MG63 (cell line): Measurements from ENCODE around the gene ITGB6. TPM values are rescaled to one million over a fixed set of nuclear protein-coding genes. Genes with fewer than 3 reads are reported as not detected.
"Not testable (repeated sequence)": the region's sequence is repeated elsewhere in the genome, so short reads cannot be mapped to it uniquely, and the experiment has no call there.

Source experiments
- DNase-seq: peaks from one replicate; pipeline ENCODE4 v3.0.0-alpha.2; 2020
- H3K27me3 ChIP-seq: fragments of 250-450 bp; sonication (Bioruptor Pico); 2 replicates; pipeline ENCODE4 v1.5.1; 2020; ENCODE audit warnings: mild to moderate bottlenecking, moderate library complexity
- H3K36me3 ChIP-seq: fragments of 250-450 bp; sonication (Bioruptor Pico); 2 replicates; pipeline ENCODE4 v1.5.1; 2020; ENCODE audit warnings: mild to moderate bottlenecking, moderate library complexity
- H3K4me3 ChIP-seq: fragments of 250-450 bp; sonication (Bioruptor Pico); 2 replicates; pipeline ENCODE4 v1.5.1; 2020; ENCODE audit warnings: mild to moderate bottlenecking, moderate library complexity
- H3K9me3 ChIP-seq: fragments of 250-450 bp; sonication (Bioruptor Pico); 2 replicates; pipeline ENCODE4 v1.5.1; 2020; ENCODE audit warnings: mild to moderate bottlenecking, moderate library complexity
- total RNA-seq: library from RNA; depleted of rRNA; stranded (reverse); fragments of >200 nt; shearing (Covaris generic); gene quantifications from 2 replicates; pipeline ENCODE4 v1.2.3, GENCODE V29; 2014; ENCODE audit warnings: low replicate concordance

Gene ITGB6
- total RNA-seq, 1 experiment from 2014 or later = not detected

- Histone ChIP-seq H3K36me3 (no peaks in the 10 kb centered on the region), H3K9me3 (no peaks in the 10 kb centered on the region), H3K4me3 (no peak overlapping the region), H3K27me3 (no peaks in the 10 kb centered on the region)
- DNase-seq = no peak
Observed at GRCh38 chr2:160137464-160137863, 62.6 kb downstream of the ITGB6 start.

- Histone ChIP-seq H3K4me3 (no peak overlapping the region), H3K27me3 (no peaks in the 10 kb centered on the region), H3K36me3 (no peaks in the 10 kb centered on the region), H3K9me3 (no peaks in the 10 kb centered on the region)
- no peak for DNase-seq
Observed at GRCh38 chr2:160132761-160133160, 67.3 kb downstream of the ITGB6 start.

GRCh38 chr2:160126756-160127155, 73.3 kb downstream of the ITGB6 start:
- no peaks in the 10 kb centered on the region for H3K36me3 ChIP-seq
- DNase-seq = no peak
- no peaks in the 10 kb centered on the region for H3K27me3 ChIP-seq
- no peaks in the 10 kb centered on the region for H3K9me3 ChIP-seq
- no peak overlapping the region for H3K4me3 ChIP-seq

GRCh38 chr2:160126315-160126714, 73.8 kb downstream of the ITGB6 start:
- Histone ChIP-seq H3K4me3 (no peak overlapping the region), H3K9me3 (no peaks in the 10 kb centered on the region), H3K36me3 (no peaks in the 10 kb centered on the region), H3K27me3 (no peaks in the 10 kb centered on the region)
- DNase-seq = no peak

- H3K9me3 ChIP-seq = no peaks in the 10 kb centered on the region
- DNase-seq = no peak
- H3K27me3 ChIP-seq = no peaks in the 10 kb centered on the region
- no peaks in the 10 kb centered on the region for H3K36me3 ChIP-seq
- no peak overlapping the region for H3K4me3 ChIP-seq
Observed at GRCh38 chr2:160125828-160126227, 74.2 kb downstream of the ITGB6 start.

- DNase-seq = no peak
- Histone ChIP-seq H3K36me3 (no peaks in the 10 kb centered on the region), H3K27me3 (no peaks in the 10 kb centered on the region), H3K4me3 (no peak overlapping the region), H3K9me3 (no peaks in the 10 kb centered on the region)
Observed at GRCh38 chr2:160125366-160125765, 74.7 kb downstream of the ITGB6 start.

GRCh38 chr2:160124571-160124970, 75.5 kb downstream of the ITGB6 start:
- no peaks in the 10 kb centered on the region for H3K27me3 ChIP-seq
- H3K9me3 ChIP-seq = no peaks in the 10 kb centered on the region
- no peaks in the 10 kb centered on the region for H3K36me3 ChIP-seq
- H3K4me3 ChIP-seq = no peak overlapping the region
- no peak for DNase-seq

GRCh38 chr2:160114721-160115120, 85.4 kb downstream of the ITGB6 start:
- not testable (repeated sequence) for DNase-seq, H3K36me3 ChIP-seq, H3K9me3 ChIP-seq, H3K4me3 ChIP-seq, H3K27me3 ChIP-seq

- H3K9me3 ChIP-seq = no peaks in the 10 kb centered on the region
- no peak for DNase-seq
- no peaks in the 10 kb centered on the region for H3K36me3 ChIP-seq
- no peak overlapping the region for H3K4me3 ChIP-seq
- H3K27me3 ChIP-seq = no peaks in the 10 kb centered on the region
Observed at GRCh38 chr2:160114020-160114419, 86.1 kb downstream of the ITGB6 start.

GRCh38 chr2:160111951-160112798, 87.9 kb downstream of the ITGB6 start:
- H3K27me3 ChIP-seq = no peaks in the 10 kb centered on the region
- H3K4me3 ChIP-seq = no peak overlapping the region
- no peaks in the 10 kb centered on the region for H3K9me3 ChIP-seq
- DNase-seq = no peak
- no peaks in the 10 kb centered on the region for H3K36me3 ChIP-seq

- Histone ChIP-seq H3K27me3 (no peaks in the 10 kb centered on the region), H3K9me3 (no peaks in the 10 kb centered on the region), H3K4me3 (no peak overlapping the region), H3K36me3 (no peaks in the 10 kb centered on the region)
- DNase-seq = no peak
Observed at GRCh38 chr2:160110674-160111239, 89.3 kb downstream of the ITGB6 start.

- H3K4me3 ChIP-seq = no peak overlapping the region
- H3K36me3 ChIP-seq = no peaks in the 10 kb centered on the region
- DNase-seq = peak; percentile 60
- no peaks in the 10 kb centered on the region for H3K27me3 ChIP-seq
- no peaks in the 10 kb centered on the region for H3K9me3 ChIP-seq
Observed at GRCh38 chr2:160109939-160110673, 90.0 kb downstream of the ITGB6 start.

- Histone ChIP-seq H3K4me3 (no peak overlapping the region), H3K27me3 (no peaks in the 10 kb centered on the region), H3K36me3 (no peaks in the 10 kb centered on the region), H3K9me3 (no peaks in the 10 kb centered on the region)
- no peak for DNase-seq
Observed at GRCh38 chr2:160109243-160109642, 90.8 kb downstream of the ITGB6 start.

GRCh38 chr2:160108646-160109045, 91.4 kb downstream of the ITGB6 start:
- Histone ChIP-seq H3K36me3 (no peaks in the 10 kb centered on the region), H3K27me3 (no peaks in the 10 kb centered on the region), H3K4me3 (no peak overlapping the region), H3K9me3 (no peaks in the 10 kb centered on the region)
- no peak for DNase-seq

- H3K4me3 ChIP-seq = no peak overlapping the region
Observed at GRCh38 chr2:160105366-160105765, 94.7 kb downstream of the ITGB6 start.

GRCh38 chr2:160104115-160104514, 96.0 kb downstream of the ITGB6 start:
- no peaks in the 10 kb centered on the region for H3K36me3 ChIP-seq

More at GRCh38 chr2:160105366-160105765, 94.7 kb downstream of the ITGB6 start:
- Histone ChIP-seq H3K9me3 (no peaks in the 10 kb centered on the region), H3K36me3 (no peaks in the 10 kb centered on the region), H3K27me3 (no peaks in the 10 kb centered on the region)
- DNase-seq = no peak

GRCh38 chr2:160097326-160097725, 102.7 kb downstream of the ITGB6 start:
- Histone ChIP-seq H3K27me3 (no peaks in the 10 kb centered on the region), H3K4me3 (no peak overlapping the region), H3K36me3 (no peaks in the 10 kb centered on the region), H3K9me3 (peaks cover 5% of the 10 kb centered on the region; the same call in 1 of the 2 replicates)
- DNase-seq = no peak

More at GRCh38 chr2:160104115-160104514, 96.0 kb downstream of the ITGB6 start:
- no peaks in the 10 kb centered on the region for H3K27me3 ChIP-seq
- no peak overlapping the region for H3K4me3 ChIP-seq
- H3K9me3 ChIP-seq = no peaks in the 10 kb centered on the region
- DNase-seq = no peak
